ENCODE data around the gene BARD1.
"Not testable (repeated sequence)": the region's sequence is repeated elsewhere in the genome, so short reads cannot be mapped to it uniquely, and the experiment has no call there.

Gene BARD1

DNA sequence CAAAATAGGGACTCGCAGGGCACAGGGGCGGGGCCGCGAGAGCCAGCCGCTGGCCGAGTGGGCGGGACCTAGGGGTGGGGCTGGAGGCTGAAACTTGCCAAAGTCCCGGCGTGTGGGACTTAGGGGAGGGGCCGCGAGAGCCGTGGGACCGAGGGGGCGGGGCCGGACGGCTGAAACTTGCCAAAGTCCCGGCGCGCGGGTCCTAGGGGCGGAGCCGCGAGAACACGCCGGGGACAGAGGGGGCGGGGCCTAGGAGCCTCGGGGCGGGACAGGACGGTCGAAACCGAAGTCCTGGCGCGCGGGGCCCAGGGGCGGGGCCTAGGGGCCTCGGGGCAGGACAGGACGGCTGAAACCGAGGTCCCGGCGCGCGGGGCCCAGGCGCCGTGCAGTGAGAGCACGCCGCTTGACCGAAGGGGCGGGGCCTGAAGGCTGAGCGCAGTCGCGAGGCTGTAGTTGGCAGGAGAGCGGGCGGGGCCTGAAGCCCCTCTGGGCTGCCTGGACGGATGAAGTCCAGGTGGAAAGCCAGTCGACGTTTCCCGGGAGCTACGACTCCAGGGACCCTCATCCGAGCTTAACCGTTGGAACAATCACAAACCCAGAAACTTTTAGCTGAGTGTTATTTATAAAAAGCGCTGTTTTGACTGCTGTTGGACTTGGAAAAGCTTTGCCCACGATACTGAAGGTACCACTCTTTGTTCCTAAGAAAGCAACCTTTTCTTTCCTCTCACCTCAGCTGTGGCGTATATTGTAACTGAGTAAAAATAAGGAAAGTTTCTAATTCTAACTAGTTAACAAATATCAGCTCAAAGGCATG, 475 bp upstream of the BARD1 start:
- Histone ChIP-seq H3K4me1 (ENCODE audit: control insufficient read depth, insufficient read depth, low read length, poor library complexity, severe bottlenecking) (peaks cover 10% of the 10 kb centered on the region), H3K9me3 (ENCODE audit: control insufficient read depth, low read length) (no peaks in the 10 kb centered on the region), H3K36me3 (ENCODE audit: control insufficient read depth, insufficient read depth, low read length) (peaks cover 5% of the 10 kb centered on the region), H3K27ac (ENCODE audit: low read depth, low read length, severe bottlenecking) (peak overlapping the region; percentile 41), H3K4me3 (ENCODE audit: extremely low read depth, insufficient read depth, low read length, poor library complexity, severe bottlenecking) (peak overlapping the region; percentile 76)
- WGBS, 2 experiments (ENCODE audit: insufficient coverage in 2 of 2) = 0 to 1% methylated on average over 47 to 52 of the region's 63 CpGs

DNA sequence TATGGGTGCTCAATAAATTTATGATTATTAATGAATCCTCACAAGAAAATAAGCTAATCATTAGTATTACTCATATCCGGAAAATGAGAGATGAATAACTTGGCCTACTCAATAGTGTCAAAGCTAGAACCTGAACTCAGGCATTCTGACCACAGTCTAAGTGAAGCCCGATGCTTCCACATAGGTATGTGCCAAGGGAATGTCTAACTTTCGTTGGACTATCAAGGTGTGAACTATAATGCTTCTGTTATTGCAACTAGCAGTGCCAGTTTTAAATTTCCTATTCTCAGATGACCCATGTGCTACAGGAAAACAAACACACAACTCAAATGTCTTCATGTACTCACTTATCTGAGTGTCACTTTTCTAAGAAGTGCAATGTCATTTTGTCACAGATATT, 1.8 kb downstream of the BARD1 start:
- Histone ChIP-seq H3K4me3 (ENCODE audit: extremely low read depth, insufficient read depth, low read length, poor library complexity, severe bottlenecking) (peak overlapping the region; percentile 76), H3K4me1 (ENCODE audit: control insufficient read depth, insufficient read depth, low read length, poor library complexity, severe bottlenecking) (peaks cover 10% of the 10 kb centered on the region), H3K27ac (ENCODE audit: low read depth, low read length, severe bottlenecking) (peak overlapping the region; percentile 6), H3K9me3 (ENCODE audit: control insufficient read depth, low read length) (no peaks in the 10 kb centered on the region), H3K36me3 (ENCODE audit: control insufficient read depth, insufficient read depth, low read length) (peaks cover 5% of the 10 kb centered on the region)
- WGBS, 2 experiments (ENCODE audit: insufficient coverage in 2 of 2) = 44 to 71% methylated on average over 1 to 3 of the region's 3 CpGs

DNA sequence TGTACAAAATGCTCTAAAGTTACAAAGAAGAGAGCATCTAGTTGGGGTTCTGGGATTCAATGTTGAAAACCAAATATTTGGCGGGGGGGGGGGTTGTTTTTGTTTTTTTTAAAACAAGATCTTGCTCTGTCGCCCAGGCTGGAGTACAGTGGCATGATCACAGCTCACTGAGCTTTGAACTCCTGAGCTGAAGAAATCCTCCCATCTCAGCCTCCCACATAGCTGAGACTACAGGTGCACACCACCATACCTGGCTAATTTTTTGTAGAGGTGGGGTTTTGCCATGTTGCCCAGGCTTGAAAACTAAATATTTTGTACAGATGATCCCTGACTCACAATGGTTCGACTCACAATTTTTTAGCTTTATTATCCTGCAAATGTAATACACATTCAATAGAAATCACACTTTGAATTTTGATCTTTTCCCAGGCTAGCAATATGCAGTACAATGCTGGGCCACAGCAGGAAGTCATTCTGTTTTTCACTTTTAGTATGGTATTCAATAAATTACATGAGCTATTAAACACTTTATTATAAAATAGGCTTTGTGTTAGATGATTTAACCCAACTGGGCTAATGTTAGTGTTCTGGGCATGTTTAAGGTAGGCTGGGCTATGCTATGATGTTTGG, 7.6 kb downstream of the BARD1 start:
- H3K4me1 ChIP-seq (ENCODE audit: control insufficient read depth, insufficient read depth, low read length, poor library complexity, severe bottlenecking) = peaks cover 2% of the 10 kb centered on the region
- WGBS, 2 experiments (ENCODE audit: insufficient coverage in 2 of 2) = 100% methylated on average over 1 of the region's 3 CpGs
- H3K36me3 ChIP-seq (ENCODE audit: control insufficient read depth, insufficient read depth, low read length) = peaks cover 5% of the 10 kb centered on the region
- no peak overlapping the region for H3K27ac ChIP-seq (ENCODE audit: low read depth, low read length, severe bottlenecking)
- H3K4me3 ChIP-seq (ENCODE audit: extremely low read depth, insufficient read depth, low read length, poor library complexity, severe bottlenecking) = no peak overlapping the region
- H3K9me3 ChIP-seq (ENCODE audit: control insufficient read depth, low read length) = no peaks in the 10 kb centered on the region

DNA sequence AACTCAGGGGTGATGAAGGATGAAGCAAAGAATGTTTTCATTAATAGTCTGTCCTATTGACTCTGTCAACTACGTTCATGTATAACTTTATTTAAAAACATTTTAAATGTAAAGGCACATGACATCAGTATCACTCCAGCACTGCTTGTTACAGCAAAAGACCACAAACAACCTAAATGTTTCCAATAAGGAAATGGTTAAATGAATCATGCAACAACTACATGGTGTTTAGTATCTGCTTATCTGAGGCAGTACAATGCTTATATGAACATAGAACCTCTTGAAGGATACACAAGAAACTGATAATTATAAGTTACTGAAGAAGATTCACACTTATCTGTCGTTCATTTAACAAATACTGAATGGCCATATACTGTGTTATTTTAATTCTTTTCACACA, 8.4 kb downstream of the BARD1 start:
- H3K27ac ChIP-seq (ENCODE audit: low read depth, low read length, severe bottlenecking) = no peak overlapping the region
- no peak overlapping the region for H3K4me3 ChIP-seq (ENCODE audit: extremely low read depth, insufficient read depth, low read length, poor library complexity, severe bottlenecking)
- H3K9me3 ChIP-seq (ENCODE audit: control insufficient read depth, low read length) = no peaks in the 10 kb centered on the region
- no peaks in the 10 kb centered on the region for H3K4me1 ChIP-seq (ENCODE audit: control insufficient read depth, insufficient read depth, low read length, poor library complexity, severe bottlenecking)
- WGBS, 2 experiments (ENCODE audit: insufficient coverage in 2 of 2) = 100% methylated on average over 1 of the region's 2 CpGs; no CpG with 5 or more reads in 1 of the 2 experiments
- H3K36me3 ChIP-seq (ENCODE audit: control insufficient read depth, insufficient read depth, low read length) = peaks cover 5% of the 10 kb centered on the region

DNA sequence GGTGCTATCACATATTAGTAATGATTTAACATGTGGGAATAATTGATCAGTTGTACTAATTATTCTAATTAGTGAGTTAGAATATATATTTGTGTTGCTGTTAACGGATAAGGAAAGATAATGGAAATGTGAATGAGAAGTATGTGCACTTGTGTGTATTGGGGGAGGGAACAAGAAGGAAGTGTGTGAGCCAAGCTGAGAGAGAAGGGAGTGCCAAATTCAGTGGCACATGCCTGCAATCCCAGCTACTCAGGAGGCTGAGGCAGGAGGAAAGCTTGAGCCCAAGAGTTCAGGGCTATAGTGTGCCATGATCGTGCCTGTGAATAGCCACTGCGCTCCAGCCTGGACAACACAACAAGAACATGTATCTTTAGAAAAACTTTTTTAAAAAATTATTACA, 9.3 kb downstream of the BARD1 start:
- Histone ChIP-seq H3K4me1 (ENCODE audit: control insufficient read depth, insufficient read depth, low read length, poor library complexity, severe bottlenecking) (no peaks in the 10 kb centered on the region), H3K27ac (ENCODE audit: low read depth, low read length, severe bottlenecking) (no peak overlapping the region), H3K9me3 (ENCODE audit: control insufficient read depth, low read length) (no peaks in the 10 kb centered on the region), H3K36me3 (ENCODE audit: control insufficient read depth, insufficient read depth, low read length) (peaks cover 12% of the 10 kb centered on the region), H3K4me3 (ENCODE audit: extremely low read depth, insufficient read depth, low read length, poor library complexity, severe bottlenecking) (no peak overlapping the region)
- 89 to 100% methylated on average over 1 of the region's 3 CpGs for WGBS, 2 experiments (ENCODE audit: insufficient coverage in 2 of 2)

GRCh38 chr2:214796911-214797310, 12.6 kb downstream of the BARD1 start:
- Histone ChIP-seq H3K4me1 (ENCODE audit: control insufficient read depth, insufficient read depth, low read length, poor library complexity, severe bottlenecking) (no peaks in the 10 kb centered on the region), H3K9me3 (ENCODE audit: control insufficient read depth, low read length) (no peaks in the 10 kb centered on the region), H3K36me3 (ENCODE audit: control insufficient read depth, insufficient read depth, low read length) (peaks cover 22% of the 10 kb centered on the region), H3K4me3 (ENCODE audit: extremely low read depth, insufficient read depth, low read length, poor library complexity, severe bottlenecking) (no peak overlapping the region), H3K27ac (ENCODE audit: low read depth, low read length, severe bottlenecking) (no peak overlapping the region)
- WGBS, 2 experiments (ENCODE audit: insufficient coverage in 2 of 2) = no CpG with 5 or more reads among the region's 1 CpG

DNA sequence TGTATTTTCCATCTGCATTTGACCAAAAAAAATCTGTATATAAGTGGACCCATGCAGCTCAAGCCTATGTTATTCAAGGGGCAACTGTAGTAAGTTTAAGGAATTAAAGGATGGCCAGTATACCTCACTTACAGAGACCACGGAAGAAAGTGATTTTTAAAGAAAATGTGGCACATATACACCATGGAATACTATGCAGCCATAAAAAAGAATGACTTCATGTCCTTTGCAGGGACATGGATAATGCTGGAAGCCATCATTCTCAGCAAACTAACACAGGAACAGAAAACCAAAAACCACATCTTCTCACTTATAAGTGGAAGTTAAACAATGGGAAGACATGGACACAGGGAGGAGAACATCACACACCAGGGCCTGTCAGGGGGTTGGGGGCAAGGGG, 26.3 kb downstream of the BARD1 start:
- no CpG with 5 or more reads among the region's 1 CpG for WGBS, 2 experiments (ENCODE audit: insufficient coverage in 2 of 2)
- not testable (repeated sequence) for H3K4me3 ChIP-seq (ENCODE audit: extremely low read depth, insufficient read depth, low read length, poor library complexity, severe bottlenecking); H3K4me1 ChIP-seq (ENCODE audit: control insufficient read depth, insufficient read depth, low read length, poor library complexity, severe bottlenecking); H3K27ac ChIP-seq (ENCODE audit: low read depth, low read length, severe bottlenecking); H3K9me3 ChIP-seq (ENCODE audit: control insufficient read depth, low read length)
- H3K36me3 ChIP-seq (ENCODE audit: control insufficient read depth, insufficient read depth, low read length) = peaks cover 37% of the 10 kb centered on the region

- 100% methylated on average over 1 of the region's 1 CpG; no CpG with 5 or more reads in 1 of the 2 experiments for WGBS, 2 experiments (ENCODE audit: insufficient coverage in 2 of 2)
- Histone ChIP-seq H3K36me3 (ENCODE audit: control insufficient read depth, insufficient read depth, low read length) (peaks cover 37% of the 10 kb centered on the region), H3K4me1 (ENCODE audit: control insufficient read depth, insufficient read depth, low read length, poor library complexity, severe bottlenecking) (no peaks in the 10 kb centered on the region), H3K4me3 (ENCODE audit: extremely low read depth, insufficient read depth, low read length, poor library complexity, severe bottlenecking) (no peak overlapping the region), H3K27ac (ENCODE audit: low read depth, low read length, severe bottlenecking) (no peak overlapping the region), H3K9me3 (ENCODE audit: control insufficient read depth, low read length) (no peaks in the 10 kb centered on the region)
These were observed 26.8 kb downstream of the BARD1 start for GRCh38 chr2:214782671-214783070.

DNA sequence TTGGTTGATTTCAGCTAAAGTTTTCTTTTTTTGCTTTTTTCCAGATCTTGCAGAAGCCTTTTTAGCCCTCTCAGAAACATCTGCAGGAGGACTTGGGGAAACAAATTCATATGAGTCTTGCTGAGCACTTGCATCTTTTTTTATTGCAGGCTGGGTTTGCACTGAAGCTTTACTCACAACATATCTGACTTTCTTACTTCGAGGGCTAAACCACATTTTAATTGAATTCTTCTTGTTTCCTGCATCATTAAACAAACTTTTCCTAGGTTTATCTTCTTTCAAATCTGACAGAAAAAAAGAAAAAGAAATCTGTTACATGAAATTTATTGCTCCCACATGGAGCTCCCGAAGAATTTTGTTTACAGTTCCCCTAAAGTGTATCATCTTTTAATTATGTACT, 28.3 kb downstream of the BARD1 start:
- WGBS, 2 experiments (ENCODE audit: insufficient coverage in 2 of 2) = 86 to 100% methylated on average over 1 of the region's 2 CpGs
- Histone ChIP-seq H3K36me3 (ENCODE audit: control insufficient read depth, insufficient read depth, low read length) (peaks cover 51% of the 10 kb centered on the region), H3K9me3 (ENCODE audit: control insufficient read depth, low read length) (no peaks in the 10 kb centered on the region)

DNA sequence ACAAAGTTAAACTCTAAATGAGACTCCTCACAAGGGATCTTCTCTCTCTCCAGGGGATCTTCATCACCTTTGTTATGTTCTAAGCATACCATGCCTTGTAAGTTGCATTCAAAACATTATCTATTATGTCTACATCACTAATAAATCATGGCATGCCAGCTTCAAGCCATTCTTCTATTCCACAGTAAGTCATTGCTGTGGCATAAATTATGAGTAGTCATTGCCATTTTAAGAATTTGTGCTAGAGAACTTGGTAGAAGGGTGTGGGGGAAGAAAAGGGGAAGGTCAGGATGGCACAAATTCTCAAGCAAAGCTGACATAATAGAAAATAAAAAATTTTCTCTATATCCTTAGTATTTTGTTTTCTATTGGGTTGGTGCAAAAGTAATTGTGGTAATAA, 33.5 kb downstream of the BARD1 start:
- H3K9me3 ChIP-seq (ENCODE audit: control insufficient read depth, low read length) = no peaks in the 10 kb centered on the region
- no peak overlapping the region for H3K4me3 ChIP-seq (ENCODE audit: extremely low read depth, insufficient read depth, low read length, poor library complexity, severe bottlenecking)
- peaks cover 72% of the 10 kb centered on the region for H3K36me3 ChIP-seq (ENCODE audit: control insufficient read depth, insufficient read depth, low read length)
- H3K4me1 ChIP-seq (ENCODE audit: control insufficient read depth, insufficient read depth, low read length, poor library complexity, severe bottlenecking) = no peaks in the 10 kb centered on the region
- H3K27ac ChIP-seq (ENCODE audit: low read depth, low read length, severe bottlenecking) = no peak overlapping the region

More for the DNA sequence above, 28.3 kb downstream of the BARD1 start:
- no peaks in the 10 kb centered on the region for H3K4me1 ChIP-seq (ENCODE audit: control insufficient read depth, insufficient read depth, low read length, poor library complexity, severe bottlenecking)
- H3K27ac ChIP-seq (ENCODE audit: low read depth, low read length, severe bottlenecking) = no peak overlapping the region
- no peak overlapping the region for H3K4me3 ChIP-seq (ENCODE audit: extremely low read depth, insufficient read depth, low read length, poor library complexity, severe bottlenecking)

DNA sequence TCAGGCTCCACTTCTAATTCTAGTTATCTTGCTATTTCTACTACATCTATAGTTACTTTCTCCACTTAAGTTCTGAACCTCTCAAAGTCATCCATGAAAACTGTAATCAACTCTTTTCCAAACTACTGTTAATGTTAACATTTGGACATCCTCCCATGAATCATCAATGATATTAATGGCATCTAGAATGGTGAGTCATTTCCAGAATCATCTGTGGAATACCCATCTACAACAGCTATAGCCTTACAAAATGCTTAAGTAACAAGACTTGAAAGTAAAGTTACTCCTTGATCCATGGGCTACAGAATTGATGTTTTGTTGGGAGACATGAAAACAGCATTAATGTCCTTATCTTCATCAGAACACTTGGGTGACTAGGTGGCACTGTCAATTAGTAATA, 35.4 kb downstream of the BARD1 start:
- H3K4me1 ChIP-seq (ENCODE audit: control insufficient read depth, insufficient read depth, low read length, poor library complexity, severe bottlenecking) = no peaks in the 10 kb centered on the region
- peaks cover 53% of the 10 kb centered on the region for H3K36me3 ChIP-seq (ENCODE audit: control insufficient read depth, insufficient read depth, low read length)
- no peak overlapping the region for H3K4me3 ChIP-seq (ENCODE audit: extremely low read depth, insufficient read depth, low read length, poor library complexity, severe bottlenecking)
- H3K9me3 ChIP-seq (ENCODE audit: control insufficient read depth, low read length) = no peaks in the 10 kb centered on the region
- H3K27ac ChIP-seq (ENCODE audit: low read depth, low read length, severe bottlenecking) = no peak overlapping the region

All from mesodermal cell (in vitro differentiated cells).